PFSK-1 (cell line): Measurements from ENCODE around the gene KPNA3.

Experiments used
- POLR2AphosphoS5 ChIP-seq: IDR thresholded peaks from 2 replicates; pipeline ENCODE4 v1.6.1; 2012; ENCODE audit warnings: low read depth, mild to moderate bottlenecking, control low read depth, low read length, moderate library complexity
- TAF1 ChIP-seq: IDR thresholded peaks from 2 replicates; pipeline ENCODE4 v1.6.1; 2012; ENCODE audit warnings: low read length, control low read depth, borderline replicate concordance; ENCODE audit not compliant: insufficient read depth

DNA sequence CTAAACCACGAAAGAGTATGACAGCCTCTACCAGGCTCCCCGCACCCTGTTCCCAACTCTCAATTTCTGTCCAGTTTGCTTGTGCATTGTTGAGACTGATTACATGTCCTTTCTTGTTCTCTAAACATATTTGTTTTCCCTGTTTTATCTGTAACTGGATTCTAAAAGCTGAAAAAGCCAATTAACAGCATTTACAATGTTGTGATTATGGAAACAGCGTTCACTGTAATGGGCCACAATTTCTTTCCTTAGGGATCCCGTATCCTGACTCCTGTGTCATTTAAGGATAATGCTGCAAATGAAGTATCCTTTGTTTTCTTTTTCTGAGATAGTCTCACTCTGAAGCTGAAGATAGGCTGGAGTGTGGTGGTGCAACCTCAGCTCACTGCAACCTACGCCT, 121.7 kb downstream of the KPNA3 start:
- TF ChIP-seq TAF1, result no peak
- no peak for TF ChIP-seq POLR2AphosphoS5
